Right ventricle myocardium inferior (tissue), 1 donor: ENCODE measurements around the gene CNTN4. TPM values are rescaled to one million over a fixed set of nuclear protein-coding genes. Genes with fewer than 3 reads are reported as not detected.

Source experiments
- ATAC-seq: fragments of 200-7000 bp; cut with Tn5 transposase; one replicate; pipeline ENCODE4 v1.9.1; 2020; ENCODE audit warnings: mild to moderate bottlenecking, moderate library complexity
- DNase-seq: peaks from one replicate; pipeline ENCODE4 v3.0.0; 2021; ENCODE audit errors: missing footprints
- intact Hi-C: fragments of 100-400 bp; cut with DNase I; formaldehyde crosslinking; loops from one replicate; pipeline ENCODE4 v1.11.0; 2022
- total RNA-seq: library from RNA; stranded (reverse); fragmentation: NEBNext Ultra II Directional; extraction: Animal tissue kit (Norgen Biotek cat#: 25700); gene quantifications from one replicate; pipeline ENCODE4 v1.2.1, GENCODE V29; 2021
- donor health status: DM: no; HTN: yes; CAD: no; lungs with severe emphysema.

CNTN4 gene
- total RNA-seq, 1 donor from 2014 or later = 2.5 TPM

DNA sequence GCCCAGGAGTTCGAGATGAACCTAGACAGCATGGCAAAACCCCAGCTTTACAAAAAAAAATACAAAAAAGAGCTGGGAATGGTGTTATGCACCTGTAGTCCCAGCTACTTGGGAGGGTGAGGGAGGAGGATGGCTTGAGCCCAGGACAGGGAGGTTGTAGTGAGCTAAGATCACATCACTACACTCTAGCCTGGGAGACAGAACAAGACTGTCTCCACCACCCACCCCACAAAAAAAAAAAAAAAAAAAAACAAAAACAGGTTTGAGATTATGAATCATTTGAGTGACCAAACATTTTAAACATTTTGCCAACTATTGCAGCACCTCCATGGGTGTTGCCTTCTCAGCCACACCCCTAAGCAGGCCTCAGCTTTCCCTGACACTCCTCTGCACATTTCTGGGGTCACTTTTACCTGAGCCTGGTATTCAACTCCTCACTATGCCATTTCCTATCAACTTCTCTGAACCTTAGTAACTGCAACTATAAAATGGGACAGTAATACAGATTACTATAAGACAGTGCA lies 969.8 kb downstream of the CNTN4 start:
- intact Hi-C loops = no loop called here
- DNase-seq = no peak
- ATAC-seq = no peak

DNA sequence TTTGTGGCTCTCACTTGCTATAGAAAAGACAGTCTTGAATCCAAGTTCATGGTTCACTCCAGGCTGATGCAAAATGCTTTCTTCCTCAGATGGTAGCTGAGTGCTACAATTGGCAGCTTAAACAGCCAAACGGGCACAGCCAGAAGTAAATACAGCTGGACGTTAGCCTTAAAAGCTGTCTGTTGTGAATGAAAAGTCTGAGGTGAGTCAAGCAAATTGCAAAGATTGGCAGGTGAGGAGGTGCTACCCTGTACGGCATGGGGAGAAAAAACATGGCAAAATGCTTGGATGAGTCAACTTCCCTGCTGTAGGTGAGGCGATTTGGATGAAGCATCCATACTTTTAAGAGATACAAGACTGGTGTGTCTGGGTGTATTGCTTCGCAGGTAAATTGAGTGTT lies 971.1 kb downstream of the CNTN4 start:
- intact Hi-C loops = no loop called here
- DNase-seq (no peak), ATAC-seq (no peak)

DNA sequence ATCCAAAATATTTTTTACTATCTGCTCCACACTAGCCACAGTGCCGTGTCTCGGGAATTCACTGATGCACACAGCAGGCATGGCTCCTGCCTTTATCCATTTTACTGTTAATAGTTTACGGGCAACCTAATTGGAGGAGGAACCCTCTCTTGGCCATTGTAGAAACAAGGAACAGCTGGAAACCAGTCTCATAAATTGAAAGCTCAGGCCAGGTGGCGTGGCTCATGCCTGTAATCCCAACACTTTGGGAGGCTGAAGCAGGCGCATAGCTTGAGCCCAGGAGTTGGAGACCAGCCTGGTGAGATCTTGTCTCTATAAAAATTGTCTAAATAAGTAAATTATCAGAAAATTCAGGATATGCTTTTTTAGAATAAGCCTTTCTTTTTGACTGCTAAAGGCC lies 972.5 kb downstream of the CNTN4 start:
- intact Hi-C loops = no loop called here
- ATAC-seq (no peak), DNase-seq (no peak)

- no peak for DNase-seq
- intact Hi-C loops = no loop called here
- no peak for ATAC-seq
Observed at GRCh38 chr3:3074551-3075257, 976.0 kb downstream of the CNTN4 start.

DNA sequence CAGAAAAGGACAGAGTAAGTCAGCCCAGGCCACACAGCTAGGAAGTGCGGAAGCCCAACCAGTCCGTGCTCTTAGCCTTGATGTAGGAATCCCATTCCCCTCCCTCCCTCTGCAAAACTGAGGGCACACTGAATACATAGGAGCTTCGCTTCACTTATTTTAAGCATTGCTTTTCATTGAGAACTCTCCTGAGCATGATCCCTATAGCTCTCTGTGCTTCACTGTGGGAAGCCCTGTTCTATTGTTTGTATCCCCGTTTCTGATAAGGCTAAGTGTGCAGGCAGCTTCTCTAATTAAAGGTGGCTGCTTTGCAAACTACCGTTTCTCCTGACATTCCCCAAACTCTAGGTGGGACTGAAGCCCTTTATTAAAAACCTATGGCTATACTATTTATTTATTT lies 981.6 kb downstream of the CNTN4 start:
- ATAC-seq (no peak), DNase-seq (no peak)
- intact Hi-C loops = no loop called here

GRCh38 chr3:3081381-3082233 lies 982.9 kb downstream of the CNTN4 start:
- ATAC-seq = no peak
- intact Hi-C loops = no loop called here

DNA sequence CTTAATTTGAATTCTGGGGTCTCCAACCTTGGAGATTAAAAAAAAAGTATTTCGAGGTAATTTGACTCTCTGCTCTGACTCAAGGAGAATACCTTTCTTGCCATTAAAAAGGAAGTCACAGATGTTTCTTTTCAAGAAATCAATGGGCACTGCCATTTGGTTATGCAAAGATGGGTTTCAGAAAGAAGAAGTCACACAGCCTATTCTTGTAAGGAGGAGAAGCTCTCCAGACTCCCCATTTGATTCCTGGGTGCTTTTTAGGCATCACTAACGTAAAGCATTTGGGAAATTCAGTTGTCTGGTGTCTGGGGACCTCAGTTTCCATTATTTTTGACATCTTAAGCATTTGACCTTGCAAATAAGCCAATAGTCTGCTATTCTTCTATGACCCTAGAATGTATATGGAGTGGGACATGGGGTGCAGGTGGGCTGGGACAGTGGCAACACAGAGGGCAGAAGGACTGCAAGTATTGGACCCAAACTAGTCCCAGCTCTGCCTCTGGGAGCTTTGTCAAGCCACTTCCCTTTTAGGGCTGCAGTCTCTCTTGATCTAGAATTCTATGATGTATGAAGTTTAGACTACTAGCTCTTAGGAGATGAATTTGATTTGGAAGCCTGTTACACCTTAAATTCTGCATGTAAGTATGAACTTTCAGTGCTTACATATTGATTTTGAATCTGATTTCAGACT lies 983.7 kb downstream of the CNTN4 start:
- intact Hi-C loops = no loop called here
- DNase-seq (no peak), ATAC-seq (no peak)

More at GRCh38 chr3:3081381-3082233, 982.9 kb downstream of the CNTN4 start:
- no peak for DNase-seq

GRCh38 chr3:3084890-3085289 lies 986.2 kb downstream of the CNTN4 start:
- intact Hi-C loops = no loop called here

DNA sequence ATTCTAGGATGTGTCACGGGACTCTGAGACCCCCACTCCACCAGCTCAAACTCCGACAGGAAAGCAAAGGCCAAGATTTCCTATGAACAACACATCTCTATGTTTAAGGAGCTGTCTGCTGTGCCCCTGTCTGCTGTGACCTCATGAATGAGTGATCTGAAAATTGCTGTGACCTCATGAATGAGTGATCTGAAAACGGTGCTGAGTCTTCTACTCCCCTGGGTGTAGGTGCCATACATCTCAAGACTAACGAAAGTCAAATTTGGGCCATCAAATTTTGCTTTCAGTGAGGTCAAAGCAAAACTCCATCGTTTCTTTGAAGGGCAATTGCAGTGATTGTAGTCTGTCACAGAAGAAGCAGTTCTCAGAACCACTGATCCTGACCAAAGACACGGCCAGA lies 987.1 kb downstream of the CNTN4 start:
- intact Hi-C loops = no loop called here
- ATAC-seq (no peak), DNase-seq (no peak)

More at GRCh38 chr3:3084890-3085289, 986.2 kb downstream of the CNTN4 start:
- no peak for DNase-seq
- no peak for ATAC-seq

- no peak for ATAC-seq
Observed at GRCh38 chr3:3086239-3086638, 987.6 kb downstream of the CNTN4 start.

DNA sequence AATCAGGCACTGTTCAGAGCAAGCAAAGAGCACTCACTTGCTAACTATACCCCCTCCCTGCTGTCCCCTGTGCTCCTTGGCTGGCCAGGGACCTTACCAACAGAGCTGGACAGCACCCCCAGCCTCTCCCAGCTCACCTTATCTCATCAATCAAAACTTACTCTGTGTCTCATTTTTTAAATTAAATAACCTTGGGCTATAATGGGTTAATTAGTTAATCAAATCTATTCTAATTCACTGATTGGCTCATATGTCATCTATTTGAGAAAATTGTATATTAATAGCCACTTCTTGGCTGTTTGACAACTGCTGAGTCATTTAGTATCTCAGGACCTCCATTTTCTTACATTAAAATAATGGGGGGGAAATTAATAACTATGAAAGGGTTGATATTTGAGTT lies 988.6 kb downstream of the CNTN4 start:
- DNase-seq (no peak), ATAC-seq (no peak)
- intact Hi-C loops = no loop called here

More at GRCh38 chr3:3086239-3086638, 987.6 kb downstream of the CNTN4 start:
- DNase-seq = no peak
- intact Hi-C loops = no loop called here

- ATAC-seq (no peak), DNase-seq (no peak)
- intact Hi-C loops = no loop called here
Observed at GRCh38 chr3:3087716-3088465, 989.2 kb downstream of the CNTN4 start.

- DNase-seq (no peak), ATAC-seq (no peak)
Observed at GRCh38 chr3:3089017-3089416, 990.4 kb downstream of the CNTN4 start.

DNA sequence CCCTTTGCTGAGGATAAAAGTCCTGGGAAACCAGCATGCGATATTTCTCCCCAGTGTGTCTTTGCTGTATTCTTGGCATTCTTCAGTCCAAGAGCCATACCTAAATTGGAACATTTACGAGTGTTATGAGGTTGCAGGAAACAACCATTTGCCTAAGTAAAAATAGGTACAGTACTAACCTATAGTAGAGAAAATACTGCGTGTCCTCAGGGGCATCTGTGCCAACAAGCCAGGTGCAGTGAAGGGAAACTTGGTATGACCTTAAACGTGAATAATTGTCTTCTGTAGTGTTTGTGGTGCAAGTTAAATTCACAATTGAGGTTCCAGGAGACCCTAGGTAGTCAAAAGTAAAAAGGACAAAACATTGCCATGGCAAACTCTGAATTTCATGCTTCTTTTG lies 999.3 kb downstream of the CNTN4 start:
- intact Hi-C loops = no loop called here
- ATAC-seq (no peak), DNase-seq (no peak)

More at GRCh38 chr3:3089017-3089416, 990.4 kb downstream of the CNTN4 start:
- intact Hi-C loops = no loop called here

DNA sequence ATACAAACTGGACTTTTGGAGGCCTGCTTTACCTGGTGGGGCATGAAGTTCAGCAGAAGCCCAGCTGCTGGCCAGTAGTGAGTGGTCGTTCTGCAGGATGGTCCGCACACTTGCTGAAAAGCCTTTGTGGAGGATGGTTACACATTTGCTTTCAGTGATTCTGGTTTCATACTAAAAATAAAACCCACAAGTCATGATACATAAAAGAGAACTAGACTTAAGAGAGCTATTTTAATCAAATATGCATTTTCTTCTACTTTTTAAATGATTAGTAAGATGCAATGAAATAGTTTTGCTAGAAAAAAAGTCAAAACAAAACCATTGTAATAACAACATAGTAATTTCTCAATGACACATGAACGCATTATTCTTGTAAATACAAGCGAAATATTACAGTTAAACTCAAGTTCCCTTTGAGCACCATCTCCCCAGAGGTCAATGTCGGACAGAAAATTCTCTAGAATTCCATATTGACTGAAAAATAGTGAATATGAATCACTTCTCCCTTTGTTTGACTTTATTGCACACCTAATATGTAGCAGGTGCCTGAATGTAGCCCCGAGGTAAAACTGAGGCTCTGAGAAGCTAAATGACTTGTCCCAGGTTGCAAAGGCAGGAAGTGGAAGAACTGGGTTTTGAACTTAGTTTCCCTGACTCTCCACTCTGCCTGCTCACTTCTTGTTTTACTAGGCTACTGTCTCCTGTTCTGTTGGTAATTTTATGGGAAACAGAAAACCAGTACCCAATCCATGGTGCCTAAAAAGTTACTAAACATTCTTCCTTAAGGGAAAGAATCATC lies 1003.2 kb downstream of the CNTN4 start:
- no peak for ATAC-seq
- intact Hi-C loops = no loop called here
- no peak for DNase-seq

DNA sequence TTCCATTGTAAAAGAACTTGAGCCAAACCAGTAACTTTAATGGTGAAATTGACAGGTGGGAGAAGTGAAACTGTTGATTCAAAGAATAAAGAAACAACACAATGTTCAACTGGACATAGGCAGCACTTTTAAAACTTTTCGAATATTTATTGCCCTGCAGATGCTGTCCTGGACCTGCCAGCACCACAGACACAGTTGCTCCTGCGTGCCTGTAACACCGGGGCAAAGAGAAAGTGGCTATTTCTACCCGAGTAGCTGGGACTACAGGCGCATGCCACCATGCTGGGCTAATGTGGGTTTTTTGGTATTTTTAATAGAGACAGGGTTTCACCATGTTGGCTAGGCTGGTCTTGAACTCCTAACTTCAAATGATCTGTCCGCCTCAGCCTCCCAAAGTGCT lies 1004.1 kb downstream of the CNTN4 start:
- no peak for ATAC-seq
- no peak for DNase-seq
- intact Hi-C loops = no loop called here

DNA sequence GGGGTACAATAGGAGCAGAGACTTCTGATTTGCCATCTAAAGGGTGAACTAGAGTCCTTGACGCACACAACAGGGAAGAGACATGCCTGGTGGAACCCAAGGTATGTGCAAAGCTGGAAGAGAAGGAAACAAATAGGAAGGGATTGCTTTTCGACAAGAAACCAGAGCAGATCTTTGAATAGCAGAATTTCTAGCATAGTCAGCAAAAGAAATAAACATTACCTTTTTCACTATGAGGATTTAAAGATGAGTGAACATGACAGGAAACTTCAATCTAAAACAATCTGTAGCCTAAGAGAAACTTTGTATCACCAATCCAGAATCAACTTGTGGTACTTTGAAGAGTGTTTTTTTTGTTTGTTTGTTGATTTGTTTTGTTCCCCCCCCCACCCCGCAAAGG lies 1006.6 kb downstream of the CNTN4 start:
- ATAC-seq (no peak), DNase-seq (no peak)
- intact Hi-C loops = no loop called here

DNA sequence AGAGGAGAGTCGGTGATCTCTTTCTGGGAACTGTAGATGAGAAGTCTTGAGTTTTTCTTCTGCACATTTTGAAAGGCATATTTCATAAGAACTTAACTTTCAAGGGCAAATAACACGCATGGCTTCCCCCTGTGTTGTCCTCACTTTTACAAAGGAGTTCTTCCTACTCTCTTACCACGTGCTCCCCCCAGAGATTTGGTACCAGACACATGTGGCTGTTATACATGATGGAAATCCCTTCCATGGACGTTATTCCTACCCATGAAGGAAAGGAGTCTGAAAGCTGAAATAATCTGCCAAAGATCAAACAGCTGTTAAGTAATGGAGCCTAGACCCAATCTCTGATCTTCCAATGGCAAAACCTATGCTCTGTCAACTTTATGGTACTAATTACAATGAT lies 1007.1 kb downstream of the CNTN4 start:
- no peak for ATAC-seq
- intact Hi-C loops = no loop called here
- DNase-seq = no peak
